NB4 (cell line): Measurements from ENCODE around the gene RECK.

Experiments
- DNase-seq: peaks from one replicate; pipeline ENCODE4 v3.0.0; 2010; ENCODE audit warnings: low read depth
- H3K4me3 ChIP-seq: one replicate; pipeline ENCODE4 v1.5.1; 2011; ENCODE audit warnings: mild to moderate bottlenecking, low read depth, low read length, moderate library complexity
- MYC ChIP-seq: IDR thresholded peaks from 2 replicates; pipeline ENCODE4 v1.6.1; 2011; ENCODE audit warnings: low read depth, low read length
- POLR2A ChIP-seq: IDR thresholded peaks from 2 replicates; pipeline ENCODE4 v1.6.1; 2011; ENCODE audit warnings: mild to moderate bottlenecking; ENCODE audit not compliant: insufficient read length; ENCODE audit errors: extremely low read depth
- TF ChIP-seq, protein P1 (sequence below): IDR thresholded peaks from one replicate; pipeline ENCODE4 v1.5.1; 2012; ENCODE audit warnings: low read depth, low read length
- TF ChIP-seq, protein P2 (sequence below): IDR thresholded peaks from 2 replicates; pipeline ENCODE4 v1.6.1; 2011; ENCODE audit warnings: low read depth, low read length

RECK gene

DNA sequence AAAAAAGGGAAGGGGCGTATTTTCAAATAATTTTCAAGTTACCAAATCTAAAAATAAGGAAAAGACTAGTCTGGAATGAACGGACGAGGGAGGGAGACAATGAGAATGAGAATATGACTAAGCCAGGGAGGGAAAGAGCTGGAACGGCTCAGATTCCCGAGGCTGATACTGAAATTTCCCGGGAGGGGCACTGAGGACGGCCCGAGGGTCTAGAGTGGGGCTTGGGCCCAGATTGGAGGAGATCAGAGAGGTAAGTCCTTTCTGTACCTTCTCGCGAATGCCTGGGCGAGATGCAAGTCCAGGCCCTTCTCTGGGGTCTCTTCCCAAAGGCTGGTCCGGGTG, 129.1 kb downstream of the RECK start:
- no peak overlapping the region for H3K4me3 ChIP-seq
- TF ChIP-seq, protein P1, sequence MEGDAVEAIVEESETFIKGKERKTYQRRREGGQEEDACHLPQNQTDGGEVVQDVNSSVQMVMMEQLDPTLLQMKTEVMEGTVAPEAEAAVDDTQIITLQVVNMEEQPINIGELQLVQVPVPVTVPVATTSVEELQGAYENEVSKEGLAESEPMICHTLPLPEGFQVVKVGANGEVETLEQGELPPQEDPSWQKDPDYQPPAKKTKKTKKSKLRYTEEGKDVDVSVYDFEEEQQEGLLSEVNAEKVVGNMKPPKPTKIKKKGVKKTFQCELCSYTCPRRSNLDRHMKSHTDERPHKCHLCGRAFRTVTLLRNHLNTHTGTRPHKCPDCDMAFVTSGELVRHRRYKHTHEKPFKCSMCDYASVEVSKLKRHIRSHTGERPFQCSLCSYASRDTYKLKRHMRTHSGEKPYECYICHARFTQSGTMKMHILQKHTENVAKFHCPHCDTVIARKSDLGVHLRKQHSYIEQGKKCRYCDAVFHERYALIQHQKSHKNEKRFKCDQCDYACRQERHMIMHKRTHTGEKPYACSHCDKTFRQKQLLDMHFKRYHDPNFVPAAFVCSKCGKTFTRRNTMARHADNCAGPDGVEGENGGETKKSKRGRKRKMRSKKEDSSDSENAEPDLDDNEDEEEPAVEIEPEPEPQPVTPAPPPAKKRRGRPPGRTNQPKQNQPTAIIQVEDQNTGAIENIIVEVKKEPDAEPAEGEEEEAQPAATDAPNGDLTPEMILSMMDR = no peak
- DNase-seq = no peak

DNA sequence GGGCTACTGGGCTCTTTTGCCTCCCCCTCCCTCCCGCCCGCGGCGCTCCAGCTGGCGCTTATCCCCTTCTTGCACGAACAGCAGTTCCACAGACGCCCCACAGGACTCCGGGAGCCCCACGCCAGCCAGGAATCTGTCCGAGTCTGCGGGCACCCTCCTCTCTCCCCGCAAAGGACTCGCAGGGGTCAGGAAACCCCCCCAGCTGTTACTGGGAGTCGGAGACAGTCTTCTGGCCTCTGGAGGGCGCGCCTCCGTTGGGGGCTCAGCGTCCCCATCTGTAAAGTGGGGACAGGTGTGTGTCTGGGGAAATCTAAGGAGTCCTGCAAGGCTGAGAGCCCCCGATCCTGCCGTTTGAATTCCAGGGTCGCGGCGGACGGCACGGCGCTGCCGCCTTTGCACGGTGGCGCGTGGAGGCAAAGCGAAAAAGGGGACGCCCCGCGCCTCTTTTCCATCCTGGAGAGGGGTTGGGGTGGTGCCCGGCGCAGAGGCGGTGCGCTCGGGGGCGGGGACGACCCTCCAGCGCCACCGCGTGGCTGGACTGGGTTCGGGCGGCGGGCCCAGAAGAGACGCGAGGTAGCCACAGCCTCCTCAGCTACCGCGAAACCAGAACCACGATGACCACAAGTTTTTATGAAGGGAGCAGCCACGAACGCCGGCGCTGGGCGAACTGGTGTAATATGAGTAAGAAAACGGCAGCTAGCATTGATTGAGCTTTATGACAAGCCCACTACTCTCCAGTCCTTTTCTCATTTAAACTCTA, 129.6 kb downstream of the RECK start:
- 0 out of 2 replicates have a peak, but pooled peaks have one; percentile 30 for TF ChIP-seq MYC
- TF ChIP-seq, protein P2, sequence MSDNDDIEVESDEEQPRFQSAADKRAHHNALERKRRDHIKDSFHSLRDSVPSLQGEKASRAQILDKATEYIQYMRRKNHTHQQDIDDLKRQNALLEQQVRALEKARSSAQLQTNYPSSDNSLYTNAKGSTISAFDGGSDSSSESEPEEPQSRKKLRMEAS = 0 out of 2 replicates have a peak, but pooled peaks have one; percentile 14
- TF ChIP-seq, protein P1 = peak; percentile 52
- no peak for TF ChIP-seq POLR2A
- no peak overlapping the region for H3K4me3 ChIP-seq
- peak; percentile 88 for DNase-seq

DNA sequence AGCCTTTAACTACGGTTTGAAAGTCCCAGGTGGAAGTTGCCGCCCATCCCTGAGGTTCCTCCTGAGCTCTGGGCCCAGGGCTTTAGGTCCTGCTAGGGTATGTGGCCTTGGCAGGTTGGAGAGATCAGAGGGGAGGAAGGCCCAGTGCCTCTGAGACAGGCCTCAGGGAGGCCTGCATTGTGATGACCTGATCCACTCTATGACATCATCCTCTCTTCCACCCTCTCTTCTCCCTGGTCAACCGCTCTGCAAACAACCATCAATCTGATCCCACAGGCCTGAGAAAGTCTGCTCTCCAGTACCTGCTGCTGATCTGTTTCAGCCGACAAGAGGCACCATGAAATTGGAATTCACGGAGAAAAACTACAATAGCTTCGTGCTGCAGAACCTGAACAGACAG, 132.5 kb downstream of the RECK start, which contains the start of gene CCIN:
CCIN (plus strand) TSS at position 223 of the 400 bp plus-strand sequence; CDS start at position 338, 115 bp downstream.
- no peak within 1 kb of the TSS for H3K4me3 ChIP-seq
- no peak for DNase-seq
- TF ChIP-seq, protein P1 = no peak
- no peak for TF ChIP-seq POLR2A
- TF ChIP-seq, protein P2 = no peak
- no peak for TF ChIP-seq MYC

DNA sequence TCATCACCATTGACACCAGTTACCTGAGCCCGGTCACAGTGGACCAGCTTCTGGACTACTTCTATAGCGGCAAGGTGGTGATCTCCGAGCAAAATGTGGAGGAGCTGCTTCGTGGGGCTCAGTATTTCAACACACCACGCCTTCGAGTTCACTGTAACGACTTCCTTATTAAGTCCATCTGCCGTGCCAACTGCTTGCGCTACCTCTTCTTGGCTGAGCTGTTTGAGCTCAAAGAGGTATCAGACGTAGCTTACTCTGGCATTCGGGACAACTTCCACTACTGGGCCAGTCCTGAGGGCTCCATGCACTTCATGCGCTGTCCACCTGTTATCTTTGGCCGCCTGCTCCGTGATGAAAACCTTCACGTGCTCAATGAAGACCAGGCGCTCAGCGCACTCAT, 133.0 kb downstream of the RECK start:
- H3K4me3 ChIP-seq = no peak overlapping the region
- peak; percentile 69 for DNase-seq
- no peak for TF ChIP-seq POLR2A
- TF ChIP-seq MYC = 0 out of 2 replicates have a peak, but pooled peaks have one; percentile 40
- TF ChIP-seq, protein P2 = peak; percentile 46; the same call in 1 of the 2 replicates

DNA sequence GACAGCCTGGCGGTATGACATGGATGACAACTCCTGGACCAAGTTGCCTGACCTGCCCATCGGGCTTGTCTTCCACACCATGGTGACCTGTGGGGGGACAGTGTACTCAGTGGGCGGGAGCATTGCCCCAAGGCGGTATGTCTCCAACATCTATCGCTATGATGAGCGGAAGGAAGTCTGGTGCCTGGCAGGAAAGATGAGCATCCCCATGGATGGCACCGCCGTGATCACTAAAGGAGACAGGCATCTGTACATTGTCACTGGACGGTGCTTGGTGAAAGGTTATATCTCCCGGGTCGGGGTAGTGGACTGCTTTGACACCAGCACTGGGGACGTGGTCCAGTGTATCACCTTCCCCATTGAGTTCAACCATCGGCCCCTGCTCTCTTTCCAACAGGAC, 133.8 kb downstream of the RECK start:
- no peak overlapping the region for H3K4me3 ChIP-seq
- TF ChIP-seq MYC (no peak), POLR2A (no peak)
- TF ChIP-seq, protein P2 = no peak
- TF ChIP-seq, protein P1 = no peak
- DNase-seq = no peak

DNA sequence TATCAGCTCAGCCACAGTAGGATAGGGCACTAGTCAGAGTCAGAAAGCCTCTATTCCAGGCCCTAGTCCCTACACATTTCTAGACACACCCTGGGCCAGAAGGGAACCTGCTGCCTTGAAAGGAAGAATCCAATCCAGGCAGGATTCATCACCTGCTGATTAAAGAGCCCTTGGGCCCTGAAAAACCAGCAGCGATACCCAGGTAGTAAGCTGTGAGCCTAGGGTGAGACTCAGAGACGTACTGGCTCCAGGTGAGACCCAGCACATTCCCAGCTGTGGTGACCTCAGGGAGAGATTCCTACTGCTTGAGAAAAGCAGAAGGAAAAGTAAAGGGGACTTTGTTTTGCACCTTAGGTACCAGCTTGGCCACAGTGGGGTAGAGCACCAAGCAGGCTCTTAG, 137.1 kb downstream of the RECK start:
- TF ChIP-seq MYC (no peak), POLR2A (no peak)
- TF ChIP-seq, protein P1 = no peak
- TF ChIP-seq, protein P2 = no peak
- DNase-seq = no peak
- H3K4me3 ChIP-seq = no peak overlapping the region
